Measurements from ENCODE around the gene ATRAID.
A peak's percentile ranks its signal among the peaks of the same experiment; 100 is the strongest.
"Not testable (repeated sequence)": the region's sequence is repeated elsewhere in the genome, so short reads cannot be mapped to it uniquely, and the experiment has no call there.

ATRAID gene

GRCh38 chr2:27211943-27212625, at the start of gene ATRAID, which contains the start of gene SLC5A6:
Gene ATRAID, plus strand, starts transcription at chr2:27212041. Its CDS starts 328 bp downstream, at chr2:27212369.
Gene SLC5A6, minus strand, starts transcription at chr2:27212268. Its CDS starts 4,618 bp downstream, at chr2:27207650.
- TF ChIP-seq POLR2A (IDR thresholded peaks at IDR 0.05; ENCODE audit: low read depth, low read length), result peak; percentile 81
- peak; percentile 94 for DNase-seq (ENCODE audit: insufficient read length, low spot score)
- FAIRE-seq, result no peak

- DNase-seq (ENCODE audit: insufficient read length, low spot score) (peak; percentile 23), FAIRE-seq (peak; percentile 23)
- no peak for TF ChIP-seq POLR2A (IDR thresholded peaks at IDR 0.05; ENCODE audit: low read depth, low read length)
Observed at GRCh38 chr2:27162151-27163121, 49.4 kb upstream of the ATRAID start.

- DNase-seq (ENCODE audit: insufficient read length, low spot score) (no peak), FAIRE-seq (no peak)
- no peak for TF ChIP-seq POLR2A (IDR thresholded peaks at IDR 0.05; ENCODE audit: low read depth, low read length)
Observed at GRCh38 chr2:27164960-27165763, 46.7 kb upstream of the ATRAID start.

GRCh38 chr2:27170581-27171337, 41.1 kb upstream of the ATRAID start:
- DNase-seq (ENCODE audit: insufficient read length, low spot score) (no peak), FAIRE-seq (no peak)
- no peak for TF ChIP-seq POLR2A (IDR thresholded peaks at IDR 0.05; ENCODE audit: low read depth, low read length)

- FAIRE-seq (no peak), DNase-seq (ENCODE audit: insufficient read length, low spot score) (no peak)
- TF ChIP-seq POLR2A (IDR thresholded peaks at IDR 0.05; ENCODE audit: low read depth, low read length), result no peak
Observed at GRCh38 chr2:27171351-27171848, 40.4 kb upstream of the ATRAID start.

- FAIRE-seq (no peak), DNase-seq (ENCODE audit: insufficient read length, low spot score) (no peak)
- no peak for TF ChIP-seq POLR2A (IDR thresholded peaks at IDR 0.05; ENCODE audit: low read depth, low read length)
Observed at GRCh38 chr2:27174638-27175037, 37.2 kb upstream of the ATRAID start.

GRCh38 chr2:27175330-27175729, 36.5 kb upstream of the ATRAID start:
- no peak for TF ChIP-seq POLR2A (IDR thresholded peaks at IDR 0.05; ENCODE audit: low read depth, low read length)
- DNase-seq (ENCODE audit: insufficient read length, low spot score) (no peak), FAIRE-seq (no peak)

GRCh38 chr2:27175781-27176180, 36.1 kb upstream of the ATRAID start:
- not testable (repeated sequence) for FAIRE-seq; DNase-seq (ENCODE audit: insufficient read length, low spot score)

- TF ChIP-seq POLR2A (IDR thresholded peaks at IDR 0.05; ENCODE audit: low read depth, low read length), result no peak
- DNase-seq (ENCODE audit: insufficient read length, low spot score) (no peak), FAIRE-seq (no peak)
Observed at GRCh38 chr2:27177441-27178351, 34.1 kb upstream of the ATRAID start.

- TF ChIP-seq POLR2A (IDR thresholded peaks at IDR 0.05; ENCODE audit: low read depth, low read length), result no peak
- DNase-seq (ENCODE audit: insufficient read length, low spot score) (no peak), FAIRE-seq (no peak)
Observed at GRCh38 chr2:27178469-27178868, 33.4 kb upstream of the ATRAID start.

GRCh38 chr2:27179344-27180000, 32.4 kb upstream of the ATRAID start:
- FAIRE-seq (no peak), DNase-seq (ENCODE audit: insufficient read length, low spot score) (no peak)
- TF ChIP-seq POLR2A (IDR thresholded peaks at IDR 0.05; ENCODE audit: low read depth, low read length), result no peak

Measured in H54 (cell line).